CD8-positive, alpha-beta memory T cell (primary cell): ENCODE data around the gene TMPRSS3. TPM values are rescaled to one million over a fixed set of nuclear protein-coding genes. Genes with fewer than 3 reads are reported as not detected.
"Not testable (repeated sequence)": the region's sequence is repeated elsewhere in the genome, so short reads cannot be mapped to it uniquely, and the experiment has no call there.

Experiments used
- CTCF ChIA-PET: fragments of 350-600 bp; sonication (Branson Sonifier 250); formaldehyde crosslinking; loops from one replicate; lab custom pipeline; 2021; ENCODE audit warnings: antibody characterized with exemption; lab: Charles Lee
- POLR2A ChIA-PET: fragments of 350-600 bp; sonication (Branson Sonifier 250); formaldehyde crosslinking; loops from one replicate; lab custom pipeline; 2021; ENCODE audit warnings: antibody characterized with exemption; lab: Charles Lee
- DNase-seq, 5 donors: peaks; one replicate each; pipeline versions ENCODE4 v3.0.0 to v3.0.0-alpha.2; 2020 to 2022; ENCODE audit warnings: mixed read lengths in 1 of 5
- H3K27ac ChIP-seq: one replicate; pipeline ENCODE4 v1.7.0; 2013; ENCODE audit warnings: low read depth, mild to moderate bottlenecking, low read length, moderate library complexity
- H3K27me3 ChIP-seq: 2 replicates; pipeline ENCODE4 v1.7.0; 2013; ENCODE audit warnings: low read length, mild to moderate bottlenecking; ENCODE audit not compliant: insufficient read depth, poor library complexity, severe bottlenecking
- H3K36me3 ChIP-seq: 2 replicates; pipeline ENCODE4 v1.7.0; 2013; ENCODE audit warnings: mild to moderate bottlenecking, low read length, moderate library complexity; ENCODE audit not compliant: insufficient read depth
- H3K4me1 ChIP-seq: 2 replicates; pipeline ENCODE4 v1.7.0; 2013; ENCODE audit warnings: mild to moderate bottlenecking, low read length, moderate library complexity; ENCODE audit not compliant: insufficient read depth
- H3K4me3 ChIP-seq: 2 replicates; pipeline ENCODE4 v1.7.0; 2013; ENCODE audit warnings: mild to moderate bottlenecking, low read length
- H3K9me3 ChIP-seq: 2 replicates; pipeline ENCODE4 v1.7.0; 2013; ENCODE audit warnings: mild to moderate bottlenecking, low read length
- H3K27ac Mint-ChIP-seq, 8 donors: one replicate each; pipeline ENCODE4 v1.8.0; 2020 to 2021; ENCODE audit warnings: mixed read lengths in 8 of 8, mild to moderate bottlenecking in 6 of 8, inconsistent platforms in 3 of 8, moderate library complexity in 3 of 8
- H3K27me3 Mint-ChIP-seq, 2 donors: one replicate each; pipeline ENCODE4 v1.8.0; 2020 to 2021; ENCODE audit warnings: mixed read lengths in 2 of 2, mild to moderate bottlenecking in 1 of 2, moderate library complexity in 1 of 2
- H3K36me3 Mint-ChIP-seq, 3 donors: one replicate each; pipeline ENCODE4 v1.8.0; 2020 to 2021; ENCODE audit warnings: mixed read lengths in 3 of 3, inconsistent platforms in 1 of 3, mild to moderate bottlenecking in 1 of 3
- H3K4me1 Mint-ChIP-seq, 3 donors: one replicate each; pipeline ENCODE4 v1.8.0; 2020 to 2021; ENCODE audit warnings: mixed read lengths in 3 of 3, inconsistent platforms in 1 of 3, mild to moderate bottlenecking in 1 of 3
- H3K4me3 Mint-ChIP-seq, 7 donors: one replicate each; pipeline ENCODE4 v1.8.0; 2020 to 2021; ENCODE audit warnings: mixed read lengths in 7 of 7, mild to moderate bottlenecking in 6 of 7, moderate library complexity in 4 of 7, inconsistent platforms in 2 of 7
- H3K9me3 Mint-ChIP-seq, 5 donors: one replicate each; pipeline ENCODE4 v1.8.0; 2020 to 2022; ENCODE audit warnings: mixed read lengths in 5 of 5, mild to moderate bottlenecking in 3 of 5, moderate library complexity in 2 of 5, inconsistent platforms in 1 of 5
- polyA plus RNA-seq: library from polyadenylated mRNA; unstranded; fragments of 300-500 nt; fragmentation: Illumina TruSeq; gene quantifications from one replicate; pipeline ENCODE4 v1.2.3, GENCODE V29; 2021
- total RNA-seq, 2 experiments: library from RNA; stranded (reverse); gene quantifications; one replicate each; pipeline ENCODE4 v1.2.3, GENCODE V29; 2021

The TMPRSS3 gene
- total and polyA plus RNA-seq, 3 experiments from 2014 or later: 2.0 to 20.4 (median 19.6) TPM

- Histone ChIP-seq H3K36me3 (peaks cover 79% of the 10 kb centered on the region), H3K27ac (peak overlapping the region; percentile 75), H3K27me3 (no peaks in the 10 kb centered on the region), H3K9me3 (no peaks in the 10 kb centered on the region), H3K4me3 (no peak overlapping the region), H3K4me1 (peaks cover 94% of the 10 kb centered on the region)
- Mint-ChIP-seq H3K9me3 (no peaks in the 10 kb centered on the region), H3K4me1 (peaks cover 32 to 65% (median 53%) of the 10 kb centered on the region in 3 donors), H3K36me3 (peaks cover 19 to 29% (median 26%) of the 10 kb centered on the region in 3 donors), H3K27ac (peak overlapping the region; percentile 95 to 100 (median 99)), H3K4me3 (peak overlapping the region in 4 of 7 donors; percentile 15 to 79 (median 47)), H3K27me3 (no peaks in the 10 kb centered on the region)
- ChIA-PET CTCF (interaction anchor here (1.5 to 2.3 kb wide), 2 partner anchors 9 to 10 kb away, joined by 3 to 8 read pairs; partner anchors contain the start of gene UBASH3A), POLR2A (interaction anchor here (1.2 kb wide), 1 partner anchor 10 kb away, joined by 5 read pairs; the partner anchor contains the start of gene UBASH3A)
- DNase-seq: no peak
Observed at GRCh38 chr21:42413500-42413899, 17.6 kb upstream of the TMPRSS3 start.

GRCh38 chr21:42413093-42413492 is 17.2 kb upstream of the TMPRSS3 start:
- ChIA-PET POLR2A (interaction anchor here (1.2 kb wide), 1 partner anchor 9 kb away, joined by 5 read pairs; the partner anchor contains the start of gene UBASH3A), CTCF (interaction anchor here (1.5 to 2.3 kb wide), 2 partner anchors 9 to 10 kb away, joined by 3 to 8 read pairs; partner anchors contain the start of gene UBASH3A)
- no peaks in the 10 kb centered on the region for H3K9me3 Mint-ChIP-seq
- H3K27ac Mint-ChIP-seq: peak overlapping the region; percentile 95 to 100 (median 99)
- DNase-seq: no peak
- peak overlapping the region in 3 of 7 donors; percentile 16 to 79 (median 78) for H3K4me3 Mint-ChIP-seq
- H3K27ac ChIP-seq: no peak overlapping the region
- no peaks in the 10 kb centered on the region for H3K27me3 Mint-ChIP-seq
- H3K36me3 Mint-ChIP-seq: peaks cover 21 to 26% (median 25%) of the 10 kb centered on the region in 3 donors
- H3K4me3 ChIP-seq: no peak overlapping the region
- peaks cover 32 to 68% (median 57%) of the 10 kb centered on the region in 3 donors for H3K4me1 Mint-ChIP-seq
- peaks cover 75% of the 10 kb centered on the region for H3K36me3 ChIP-seq
- no peaks in the 10 kb centered on the region for H3K9me3 ChIP-seq
- H3K4me1 ChIP-seq: peaks cover 97% of the 10 kb centered on the region
- no peaks in the 10 kb centered on the region for H3K27me3 ChIP-seq

GRCh38 chr21:42412636-42412933 is 16.7 kb upstream of the TMPRSS3 start:
- DNase-seq: no peak
- H3K27ac Mint-ChIP-seq: peak overlapping the region in 7 of 8 donors; percentile 21 to 100 (median 58)
- H3K4me1 Mint-ChIP-seq: peaks cover 33 to 71% (median 61%) of the 10 kb centered on the region in 3 donors
- Histone ChIP-seq H3K4me1 (peaks cover 97% of the 10 kb centered on the region), H3K4me3 (no peak overlapping the region), H3K9me3 (no peaks in the 10 kb centered on the region), H3K27ac (no peak overlapping the region), H3K36me3 (peaks cover 78% of the 10 kb centered on the region), H3K27me3 (no peaks in the 10 kb centered on the region)
- POLR2A ChIA-PET: no interaction called here
- no peaks in the 10 kb centered on the region for H3K27me3 Mint-ChIP-seq
- H3K36me3 Mint-ChIP-seq: peaks cover 22 to 29% (median 28%) of the 10 kb centered on the region in 3 donors
- H3K4me3 Mint-ChIP-seq: peak overlapping the region in 1 of 7 donors; percentile 83
- no peaks in the 10 kb centered on the region for H3K9me3 Mint-ChIP-seq
- CTCF ChIA-PET: interaction anchor here (2.3 kb wide), 1 partner anchor 8 kb away, joined by 8 read pairs; the partner anchor contains the start of gene UBASH3A

GRCh38 chr21:42411891-42412635 is 16.2 kb upstream of the TMPRSS3 start:
- Mint-ChIP-seq H3K27me3 (no peaks in the 10 kb centered on the region), H3K36me3 (peaks cover 19 to 29% (median 28%) of the 10 kb centered on the region in 3 donors), H3K4me1 (peaks cover 33 to 71% (median 64%) of the 10 kb centered on the region in 3 donors), H3K27ac (peak overlapping the region in 7 of 8 donors; percentile 21 to 100 (median 58)), H3K9me3 (no peaks in the 10 kb centered on the region), H3K4me3 (peak overlapping the region in 2 of 7 donors; percentile 34 to 83)
- H3K36me3 ChIP-seq: peaks cover 82% of the 10 kb centered on the region
- H3K27me3 ChIP-seq: no peaks in the 10 kb centered on the region
- ChIA-PET CTCF (interaction anchor here (2.3 kb wide), 1 partner anchor 8 kb away, joined by 8 read pairs; the partner anchor contains the start of gene UBASH3A), POLR2A (no interaction called here)
- H3K4me3 ChIP-seq: no peak overlapping the region
- DNase-seq: peak in 1 of 5 donors; percentile 47
- H3K9me3 ChIP-seq: no peaks in the 10 kb centered on the region
- peaks cover 98% of the 10 kb centered on the region for H3K4me1 ChIP-seq
- H3K27ac ChIP-seq: no peak overlapping the region

GRCh38 chr21:42411197-42411869 is 15.5 kb upstream of the TMPRSS3 start:
- Mint-ChIP-seq H3K4me3 (no peak overlapping the region), H3K4me1 (peaks cover 36 to 77% (median 70%) of the 10 kb centered on the region in 3 donors), H3K27me3 (no peaks in the 10 kb centered on the region), H3K36me3 (peaks cover 24 to 35% (median 30%) of the 10 kb centered on the region in 3 donors), H3K9me3 (no peaks in the 10 kb centered on the region), H3K27ac (no peak overlapping the region)
- peaks cover 98% of the 10 kb centered on the region for H3K4me1 ChIP-seq
- H3K27me3 ChIP-seq: no peaks in the 10 kb centered on the region
- CTCF ChIA-PET: no interaction called here
- H3K4me3 ChIP-seq: no peak overlapping the region
- POLR2A ChIA-PET: no interaction called here
- H3K9me3 ChIP-seq: no peaks in the 10 kb centered on the region
- H3K36me3 ChIP-seq: peaks cover 81% of the 10 kb centered on the region
- no peak for DNase-seq
- H3K27ac ChIP-seq: no peak overlapping the region

- peaks cover 67% of the 10 kb centered on the region for H3K36me3 ChIP-seq
- Mint-ChIP-seq H3K9me3 (no peaks in the 10 kb centered on the region), H3K27me3 (no peaks in the 10 kb centered on the region), H3K36me3 (peaks cover 20 to 35% (median 29%) of the 10 kb centered on the region in 3 donors), H3K27ac (peak overlapping the region; percentile 63 to 89 (median 78)), H3K4me3 (peak overlapping the region; percentile 9 to 67 (median 32)), H3K4me1 (peaks cover 42 to 63% (median 58%) of the 10 kb centered on the region in 3 donors)
- H3K4me3 ChIP-seq: peak overlapping the region; percentile 25
- no peaks in the 10 kb centered on the region for H3K9me3 ChIP-seq
- ChIA-PET CTCF (interaction anchor here (1.0 to 1.2 kb wide), 2 partner anchors 19 to 26 kb away, joined by 3 to 4 read pairs; no protein-coding TSS in a partner anchor), POLR2A (interaction anchor here (1.0 to 1.5 kb wide), 2 partner anchors 9 to 14 kb away, joined by 4 read pairs; no protein-coding TSS in a partner anchor)
- DNase-seq: no peak
- no peak overlapping the region for H3K27ac ChIP-seq
- H3K4me1 ChIP-seq: peaks cover 82% of the 10 kb centered on the region
- no peaks in the 10 kb centered on the region for H3K27me3 ChIP-seq
Observed at GRCh38 chr21:42409366-42409765, 13.5 kb upstream of the TMPRSS3 start.

GRCh38 chr21:42408718-42409117 is 12.9 kb upstream of the TMPRSS3 start:
- H3K4me3 Mint-ChIP-seq, H3K27me3 ChIP-seq, H3K9me3 Mint-ChIP-seq, H3K9me3 ChIP-seq, H3K27me3 Mint-ChIP-seq, DNase-seq, H3K27ac ChIP-seq, H3K4me3 ChIP-seq: not testable (repeated sequence)
- ChIA-PET POLR2A (interaction anchor here (1.0 kb wide), 1 partner anchor 14 kb away, joined by 4 read pairs; no protein-coding TSS in a partner anchor), CTCF (interaction anchor here (1.2 kb wide), 1 partner anchor 20 kb away, joined by 4 read pairs; no protein-coding TSS in a partner anchor)
- peaks cover 61% of the 10 kb centered on the region for H3K36me3 ChIP-seq
- peaks cover 76% of the 10 kb centered on the region for H3K4me1 ChIP-seq
- H3K36me3 Mint-ChIP-seq: peaks cover 20 to 38% (median 24%) of the 10 kb centered on the region in 3 donors
- H3K27ac Mint-ChIP-seq: peak overlapping the region; percentile 58 to 99 (median 88)
- peaks cover 42 to 58% (median 52%) of the 10 kb centered on the region in 3 donors for H3K4me1 Mint-ChIP-seq
